GM21723 (cell line): ENCODE data around the gene SRP72.
"Not testable (repeated sequence)": the region's sequence is repeated elsewhere in the genome, so short reads cannot be mapped to it uniquely, and the experiment has no call there.

Experiments used
- ATAC-seq: cut with Tn5 transposase; IDR thresholded peaks from one replicate; pipeline ENCODE4 v1.9.1; 2021; ENCODE audit warnings: mild to moderate bottlenecking, moderate library complexity; ENCODE audit not compliant: unreplicated experiment

SRP72 gene

DNA sequence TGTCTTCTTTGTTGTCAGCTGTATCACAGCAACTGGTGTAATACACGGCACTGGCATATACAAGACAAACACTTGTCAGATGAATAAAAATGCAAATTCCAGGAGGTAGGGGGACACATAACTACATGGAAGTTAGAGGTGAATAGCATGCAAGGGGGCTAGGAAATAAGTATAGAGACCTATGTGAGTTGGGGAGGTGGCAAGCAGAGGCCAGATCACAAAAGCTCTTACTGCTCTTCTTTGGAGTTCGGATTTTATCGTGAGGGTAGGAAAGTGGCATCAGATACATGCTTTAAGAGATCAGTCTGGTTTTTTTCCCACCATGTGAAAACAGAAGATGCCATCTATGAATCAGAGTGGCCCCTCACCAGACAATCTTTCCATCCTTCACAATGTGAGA lies 2.8 kb upstream of the SRP72 start:
- ATAC-seq, result no peak

- ATAC-seq, result no peak
These were observed 1.7 kb upstream of the SRP72 start for GRCh38 chr4:56465599-56466295.

GRCh38 chr4:56466296-56466761 lies 1.1 kb upstream of the SRP72 start:
- not testable (repeated sequence) for ATAC-seq

- no peak for ATAC-seq
These were observed 520 bp upstream of the SRP72 start for GRCh38 chr4:56466910-56467283.

DNA sequence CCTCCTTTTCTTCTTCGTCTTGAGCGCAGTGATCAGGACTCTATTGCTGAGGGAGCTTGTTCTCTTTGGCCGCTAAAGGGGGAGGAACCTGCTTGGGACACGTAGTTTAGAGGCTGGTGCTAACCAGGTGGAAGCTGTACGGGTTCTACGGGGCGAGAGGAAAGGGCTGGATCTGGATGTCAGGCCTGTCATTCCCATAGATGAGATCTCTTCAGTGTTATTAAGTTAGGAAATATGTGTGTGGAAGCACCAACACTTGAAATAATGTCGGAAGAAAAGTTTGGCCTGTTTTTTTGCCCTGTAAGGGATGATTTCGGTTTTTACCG lies 643 bp downstream of the SRP72 start:
- ATAC-seq, result peak; percentile 62

DNA sequence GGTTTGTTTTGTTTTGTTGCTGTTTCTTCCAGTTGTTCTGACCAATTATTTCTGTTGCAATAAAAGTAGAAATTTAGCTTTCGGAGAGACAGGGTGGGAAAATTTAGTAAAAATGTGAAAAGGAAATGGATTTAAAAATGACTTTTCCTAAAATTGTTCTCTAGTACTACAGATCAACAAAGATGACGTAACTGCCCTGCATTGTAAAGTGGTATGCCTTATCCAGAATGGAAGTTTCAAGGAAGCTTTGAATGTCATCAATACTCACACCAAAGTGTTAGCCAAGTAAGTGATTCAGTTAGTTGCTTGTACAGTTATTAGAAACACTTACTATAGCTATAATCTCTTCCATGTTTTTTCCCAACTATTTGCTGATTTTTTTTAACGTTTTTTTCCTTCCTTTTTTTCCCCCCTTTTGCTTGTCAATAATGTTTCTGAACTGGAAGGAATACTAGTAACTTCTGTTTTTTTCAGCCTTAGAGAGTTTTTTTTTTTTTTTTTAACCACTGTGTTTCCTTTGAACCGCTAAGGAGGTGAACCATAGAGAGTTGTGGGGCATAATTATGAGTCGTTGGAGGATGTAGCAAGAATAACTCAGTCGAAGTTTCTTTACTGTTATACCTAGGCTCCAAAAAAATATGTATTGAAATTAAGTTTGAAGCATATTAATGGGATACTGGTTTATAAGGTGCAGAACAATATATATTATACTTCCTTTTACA lies 2.2 kb downstream of the SRP72 start:
- no peak for ATAC-seq

DNA sequence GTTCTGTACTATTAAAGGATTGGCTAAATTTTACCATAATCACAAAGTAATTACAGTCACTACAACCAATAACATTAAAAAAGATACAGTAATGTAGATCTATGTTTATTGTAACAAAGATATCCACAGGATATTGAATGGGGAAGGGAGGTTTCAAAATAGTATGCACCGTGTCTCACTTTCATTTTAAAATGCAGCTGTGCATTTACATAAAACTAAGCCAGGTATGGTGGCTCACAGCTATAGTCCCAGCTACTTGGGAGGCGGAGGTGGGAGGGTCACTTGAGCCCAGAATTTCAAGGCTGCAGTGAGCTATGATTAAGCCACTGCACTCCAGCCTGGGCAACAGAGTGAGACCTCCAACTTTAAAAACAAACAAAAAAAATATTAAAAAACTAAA lies 8.5 kb downstream of the SRP72 start:
- ATAC-seq, result peak; percentile 94

- ATAC-seq, result no peak
These were observed 9.8 kb downstream of the SRP72 start for GRCh38 chr4:56477192-56477702.

DNA sequence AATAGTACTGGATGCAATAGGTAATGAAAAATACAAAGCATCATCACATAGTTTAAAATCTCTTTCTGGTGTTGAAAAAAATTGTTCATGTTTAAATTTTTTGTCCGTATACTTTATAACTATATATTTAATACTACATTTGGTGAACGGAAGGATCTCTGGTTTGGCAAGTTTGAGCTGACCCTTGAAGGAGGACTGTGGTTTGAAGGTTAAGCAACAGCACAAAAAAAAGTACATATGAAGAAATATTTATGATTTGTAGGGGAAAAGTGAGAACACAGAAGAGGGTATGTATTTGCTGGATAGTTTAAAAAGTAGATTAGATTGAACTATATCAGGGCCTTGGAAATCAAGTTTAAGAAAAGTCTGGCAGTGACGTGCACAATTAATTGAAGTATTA lies 13.3 kb downstream of the SRP72 start:
- no peak for ATAC-seq

GRCh38 chr4:56496241-56496640 lies 28.8 kb downstream of the SRP72 start:
- no peak for ATAC-seq

DNA sequence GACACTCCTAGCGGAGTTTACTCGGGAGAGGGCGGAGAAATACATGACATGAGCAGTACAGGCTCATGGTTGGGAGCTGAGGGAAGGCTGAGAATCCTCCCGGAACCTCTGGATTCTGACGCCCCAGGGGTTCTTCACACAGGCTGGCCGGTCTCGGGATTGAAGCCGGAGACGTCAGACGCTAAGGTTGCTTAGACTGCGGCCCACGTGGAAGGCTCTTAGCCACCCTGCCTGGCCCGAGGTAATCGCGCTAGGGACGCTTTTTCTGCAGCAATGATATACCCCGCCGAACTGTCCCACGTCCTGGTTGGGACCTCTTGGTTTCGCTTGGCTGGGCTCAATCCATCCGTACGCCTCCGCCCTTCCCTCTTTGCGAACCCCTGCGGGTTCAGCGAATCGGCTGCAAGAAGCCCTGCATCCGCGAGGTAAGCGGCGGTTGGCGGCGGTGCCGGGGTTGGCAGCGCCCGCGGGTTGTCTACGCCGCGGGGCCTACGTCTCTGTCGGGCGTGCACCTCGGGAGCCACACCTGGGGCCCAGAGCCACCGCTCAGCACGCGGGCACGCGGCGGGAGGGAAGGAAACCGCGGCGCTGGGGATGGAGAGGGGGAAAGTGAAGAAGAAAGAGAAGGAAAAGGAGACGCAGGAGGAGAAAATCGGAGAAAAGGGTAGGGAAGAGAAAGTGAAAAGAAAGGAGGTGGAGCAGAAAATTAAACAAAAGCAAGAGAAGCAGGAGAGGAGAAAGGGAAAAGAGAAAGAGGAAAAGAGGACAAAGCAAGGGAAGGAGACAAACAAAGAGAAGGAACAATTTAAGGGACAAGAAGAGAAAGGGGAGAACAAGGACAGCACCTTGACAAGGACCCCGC lies 38.1 kb downstream of the SRP72 start, which contains the start of gene ARL9:
ARL9 (plus strand) TSS at position 523 of the 862 bp plus-strand sequence; CDS start at position 595, 72 bp downstream.
- peak; percentile 58 for ATAC-seq

DNA sequence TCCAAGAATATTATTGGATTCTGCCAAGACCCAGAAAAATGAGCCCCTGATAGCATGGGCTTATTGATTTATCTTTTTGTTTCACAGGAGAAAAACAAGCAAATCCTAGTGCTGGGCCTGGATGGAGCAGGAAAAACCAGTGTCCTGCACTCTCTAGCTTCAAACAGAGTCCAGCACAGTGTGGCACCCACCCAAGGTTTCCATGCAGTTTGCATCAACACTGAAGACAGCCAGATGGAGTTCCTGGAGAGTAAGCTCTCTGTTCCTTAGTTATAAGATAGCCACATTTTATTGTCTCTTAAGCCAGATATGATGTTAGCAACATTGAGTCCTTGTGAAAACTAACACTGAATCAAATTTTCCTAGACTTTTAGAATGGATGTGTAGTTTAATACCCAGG lies 43.7 kb downstream of the SRP72 start:
- ATAC-seq, result no peak

GRCh38 chr4:56512166-56512565 lies 44.7 kb downstream of the SRP72 start:
- ATAC-seq, result no peak

GRCh38 chr4:56513517-56513916 lies 46.1 kb downstream of the SRP72 start:
- no peak for ATAC-seq

DNA sequence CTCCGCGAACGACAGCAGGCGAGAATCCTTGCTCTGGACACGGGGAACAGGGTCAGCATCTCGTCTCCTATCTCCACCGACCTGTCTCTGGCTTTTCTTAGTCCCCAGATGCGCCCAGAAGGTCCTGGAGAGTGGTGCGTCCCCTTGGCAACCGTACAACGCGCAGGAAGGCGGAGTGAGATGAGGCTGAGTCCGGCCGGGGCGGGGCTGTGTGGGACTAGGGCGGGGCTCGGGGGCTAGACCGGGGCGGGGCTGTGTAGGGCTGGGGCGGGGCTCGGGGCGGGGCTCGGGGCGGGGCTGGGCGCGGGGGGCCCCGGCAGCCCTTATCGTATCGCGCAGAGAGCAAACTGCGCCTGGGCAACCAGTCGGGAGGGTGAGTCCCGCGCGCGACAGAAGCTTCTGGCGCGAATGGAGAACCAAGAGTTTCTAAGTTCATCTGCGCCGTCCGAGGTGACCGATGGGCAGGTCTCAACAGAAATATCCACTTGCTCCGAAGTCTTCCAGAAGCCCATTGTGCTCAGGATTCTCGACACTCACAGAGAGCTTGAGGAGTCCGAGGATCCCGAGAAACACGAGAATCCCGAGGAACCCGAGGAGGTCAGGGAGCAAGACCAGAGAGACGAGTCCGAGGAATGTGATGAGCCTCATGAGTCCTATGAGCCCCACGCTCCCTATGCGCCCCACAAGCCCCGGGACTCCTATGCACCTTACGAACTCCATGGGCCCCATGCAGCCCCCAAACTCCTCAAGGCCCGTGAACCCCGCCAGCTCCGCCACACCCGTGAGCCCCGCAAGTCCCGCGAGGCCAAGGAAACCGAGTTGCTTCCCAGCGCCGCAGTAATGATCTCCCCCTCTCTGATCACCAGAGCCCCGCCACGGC lies 63.1 kb downstream of the SRP72 start:
- peak; percentile 95 for ATAC-seq

- no peak for ATAC-seq
These were observed 63.8 kb downstream of the SRP72 start for GRCh38 chr4:56531149-56531770.

GRCh38 chr4:56531823-56532222 lies 64.4 kb downstream of the SRP72 start:
- ATAC-seq, result no peak

GRCh38 chr4:56532239-56532638 lies 64.8 kb downstream of the SRP72 start:
- no peak for ATAC-seq

GRCh38 chr4:56535915-56536314 lies 68.5 kb downstream of the SRP72 start:
- ATAC-seq, result no peak

- ATAC-seq, result no peak
These were observed 69.7 kb downstream of the SRP72 start for GRCh38 chr4:56537147-56537546.
